Ishikawa (cell line): ENCODE results near the gene FBLIM1.

Source experiments
- CEBPB ChIP-seq: IDR thresholded peaks from 2 replicates; pipeline ENCODE4 v1.6.1; 2012
- CREB1 ChIP-seq: IDR thresholded peaks from 2 replicates; pipeline ENCODE4 v1.6.1; 2012; ENCODE audit warnings: low read depth
- EGR1 ChIP-seq: IDR thresholded peaks from 2 replicates; pipeline ENCODE4 v1.6.1; 2012
- EP300 ChIP-seq: IDR thresholded peaks from 2 replicates; pipeline ENCODE4 v1.6.1; 2012; ENCODE audit warnings: borderline replicate concordance
- FOXM1 ChIP-seq: IDR thresholded peaks from 2 replicates; pipeline ENCODE4 v1.6.1; 2012; ENCODE audit warnings: low read depth, borderline replicate concordance
- NFIC ChIP-seq: IDR thresholded peaks from 2 replicates; pipeline ENCODE4 v1.6.1; 2012
- RAD21 ChIP-seq: IDR thresholded peaks from 2 replicates; pipeline ENCODE4 v1.6.1; 2012; ENCODE audit warnings: low read depth
- TAF1 ChIP-seq: IDR thresholded peaks from 2 replicates; pipeline ENCODE4 v1.6.1; 2012; ENCODE audit warnings: low read depth, mild to moderate bottlenecking
- TCF12 ChIP-seq: IDR thresholded peaks from 2 replicates; pipeline ENCODE4 v1.6.1; 2012; ENCODE audit warnings: low read depth
- TEAD4 ChIP-seq: IDR thresholded peaks from 2 replicates; pipeline ENCODE4 v1.6.1; 2012
- USF1 ChIP-seq: IDR thresholded peaks from 2 replicates; pipeline ENCODE4 v1.6.1; 2012
- YY1 ChIP-seq: IDR thresholded peaks from 2 replicates; pipeline ENCODE4 v1.6.1; 2012; ENCODE audit warnings: low read depth
- ZBTB7A ChIP-seq: IDR thresholded peaks from 2 replicates; pipeline ENCODE4 v1.6.1; 2012; ENCODE audit warnings: low read depth
- TF ChIP-seq, protein P1 (sequence below): IDR thresholded peaks from 2 replicates; pipeline ENCODE4 v1.6.1; 2012
- TF ChIP-seq, protein P2 (sequence below): IDR thresholded peaks from 2 replicates; pipeline ENCODE4 v1.6.1; 2012; ENCODE audit warnings: low read depth, mild to moderate bottlenecking

FBLIM1 gene

DNA sequence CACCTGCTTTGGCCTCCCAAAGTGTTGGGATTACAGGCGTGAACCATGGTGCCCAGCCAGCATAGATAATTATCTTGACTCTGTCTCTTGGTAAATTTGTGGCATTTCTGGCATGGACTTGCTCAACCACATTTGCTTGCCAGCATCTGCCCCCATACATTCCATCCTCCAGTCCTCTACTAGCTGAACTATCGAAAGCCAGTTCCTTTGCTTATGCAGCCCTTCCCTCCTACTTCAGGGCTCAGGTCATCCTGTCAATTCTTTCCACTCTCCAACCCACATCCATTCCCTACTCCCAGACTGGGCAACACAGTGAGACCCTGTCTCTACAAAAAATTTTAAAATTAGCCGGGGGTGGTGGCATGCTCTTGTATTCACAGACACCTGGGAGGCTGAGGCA is 61.9 kb downstream of the FBLIM1 start:
- TF ChIP-seq CREB1: no peak
- TF ChIP-seq, protein P1, sequence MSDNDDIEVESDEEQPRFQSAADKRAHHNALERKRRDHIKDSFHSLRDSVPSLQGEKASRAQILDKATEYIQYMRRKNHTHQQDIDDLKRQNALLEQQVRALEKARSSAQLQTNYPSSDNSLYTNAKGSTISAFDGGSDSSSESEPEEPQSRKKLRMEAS: no peak
- no peak for TF ChIP-seq ZBTB7A
- TF ChIP-seq USF1: no peak
- TF ChIP-seq TAF1: no peak

GRCh38 chr1:15825800-15826199 is 67.2 kb downstream of the FBLIM1 start:
- TF ChIP-seq YY1 (no peak), CEBPB (no peak), EGR1 (no peak), RAD21 (no peak), USF1 (no peak), CREB1 (no peak), EP300 (no peak), FOXM1 (no peak), TCF12 (no peak), NFIC (no peak), TAF1 (no peak), TEAD4 (no peak), ZBTB7A (no peak)
- TF ChIP-seq, protein P1: no peak
- TF ChIP-seq, protein P2, sequence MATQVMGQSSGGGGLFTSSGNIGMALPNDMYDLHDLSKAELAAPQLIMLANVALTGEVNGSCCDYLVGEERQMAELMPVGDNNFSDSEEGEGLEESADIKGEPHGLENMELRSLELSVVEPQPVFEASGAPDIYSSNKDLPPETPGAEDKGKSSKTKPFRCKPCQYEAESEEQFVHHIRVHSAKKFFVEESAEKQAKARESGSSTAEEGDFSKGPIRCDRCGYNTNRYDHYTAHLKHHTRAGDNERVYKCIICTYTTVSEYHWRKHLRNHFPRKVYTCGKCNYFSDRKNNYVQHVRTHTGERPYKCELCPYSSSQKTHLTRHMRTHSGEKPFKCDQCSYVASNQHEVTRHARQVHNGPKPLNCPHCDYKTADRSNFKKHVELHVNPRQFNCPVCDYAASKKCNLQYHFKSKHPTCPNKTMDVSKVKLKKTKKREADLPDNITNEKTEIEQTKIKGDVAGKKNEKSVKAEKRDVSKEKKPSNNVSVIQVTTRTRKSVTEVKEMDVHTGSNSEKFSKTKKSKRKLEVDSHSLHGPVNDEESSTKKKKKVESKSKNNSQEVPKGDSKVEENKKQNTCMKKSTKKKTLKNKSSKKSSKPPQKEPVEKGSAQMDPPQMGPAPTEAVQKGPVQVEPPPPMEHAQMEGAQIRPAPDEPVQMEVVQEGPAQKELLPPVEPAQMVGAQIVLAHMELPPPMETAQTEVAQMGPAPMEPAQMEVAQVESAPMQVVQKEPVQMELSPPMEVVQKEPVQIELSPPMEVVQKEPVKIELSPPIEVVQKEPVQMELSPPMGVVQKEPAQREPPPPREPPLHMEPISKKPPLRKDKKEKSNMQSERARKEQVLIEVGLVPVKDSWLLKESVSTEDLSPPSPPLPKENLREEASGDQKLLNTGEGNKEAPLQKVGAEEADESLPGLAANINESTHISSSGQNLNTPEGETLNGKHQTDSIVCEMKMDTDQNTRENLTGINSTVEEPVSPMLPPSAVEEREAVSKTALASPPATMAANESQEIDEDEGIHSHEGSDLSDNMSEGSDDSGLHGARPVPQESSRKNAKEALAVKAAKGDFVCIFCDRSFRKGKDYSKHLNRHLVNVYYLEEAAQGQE: no peak

GRCh38 chr1:15826810-15827507 is 68.4 kb downstream of the FBLIM1 start:
- TF ChIP-seq, protein P2: no peak

- TF ChIP-seq EP300: no peak
- TF ChIP-seq EGR1: no peak
- no peak for TF ChIP-seq YY1
- TF ChIP-seq TCF12: no peak
- no peak for TF ChIP-seq TAF1
- no peak for TF ChIP-seq USF1
- TF ChIP-seq ZBTB7A: no peak
- no peak for TF ChIP-seq RAD21
- TF ChIP-seq TEAD4: no peak
- no peak for TF ChIP-seq CREB1
- TF ChIP-seq CEBPB: no peak
- no peak for TF ChIP-seq FOXM1
- TF ChIP-seq, protein P2: no peak
- no peak for TF ChIP-seq NFIC
- TF ChIP-seq, protein P1: no peak
These were observed 71.7 kb downstream of the FBLIM1 start for GRCh38 chr1:15830258-15830657.
